Cerebellar cortex (tissue), 1 donor: Measurements from ENCODE around the gene MECR.
"Not testable (repeated sequence)": the region's sequence is repeated elsewhere in the genome, so short reads cannot be mapped to it uniquely, and the experiment has no call there.

Experiments
- DNase-seq: peaks from one replicate; pipeline ENCODE4 v3.0.0-alpha.2; 2015; ENCODE audit warnings: low spot score

MECR gene

GRCh38 chr1:29235955-29236711 lies 5.4 kb upstream of the MECR start, which contains the start of gene PTPRU:
Gene PTPRU (plus strand): TSS chr1:29236522. CDS start chr1:29236645, 123 bp downstream.
- peak; percentile 60 for DNase-seq

DNA sequence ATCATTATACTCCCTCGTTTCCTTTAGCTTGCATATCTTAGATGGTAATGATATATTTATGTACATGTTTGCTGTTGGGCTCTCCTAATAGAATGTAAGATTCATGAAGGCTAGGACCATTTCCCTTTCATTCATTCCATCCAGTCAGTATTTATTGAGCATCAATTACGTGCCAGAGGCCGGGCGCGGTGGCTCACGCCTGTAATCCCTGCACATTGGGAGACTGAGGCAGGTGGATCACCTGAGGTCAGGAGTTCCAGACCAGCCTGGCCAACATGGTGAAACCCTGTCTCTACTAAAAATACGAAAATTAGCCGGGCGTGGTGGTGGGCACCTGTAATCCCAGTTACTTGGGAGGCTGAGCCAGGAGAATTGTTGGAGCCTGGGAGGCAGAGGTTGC lies 4.1 kb upstream of the MECR start:
- DNase-seq: not testable (repeated sequence)

DNA sequence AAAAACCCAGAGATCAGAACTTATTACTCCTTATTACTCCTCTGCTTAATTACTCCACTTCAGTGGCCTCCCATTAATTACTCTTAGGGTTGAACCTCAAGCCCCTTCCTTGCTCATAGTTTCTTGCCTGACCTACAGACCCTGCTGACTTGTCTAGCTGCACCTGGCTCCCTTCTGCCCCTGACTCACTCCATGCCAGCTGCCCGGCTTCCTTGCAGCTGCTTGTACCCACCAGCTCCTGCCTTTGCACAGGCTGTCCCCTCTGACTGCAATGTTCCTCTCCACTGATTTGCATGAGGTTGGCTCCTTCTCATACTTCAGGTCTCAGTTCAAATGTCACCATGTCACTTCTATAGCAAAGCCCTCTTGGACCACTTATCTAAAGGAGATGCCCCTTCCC lies 3.7 kb upstream of the MECR start:
- no peak for DNase-seq

DNA sequence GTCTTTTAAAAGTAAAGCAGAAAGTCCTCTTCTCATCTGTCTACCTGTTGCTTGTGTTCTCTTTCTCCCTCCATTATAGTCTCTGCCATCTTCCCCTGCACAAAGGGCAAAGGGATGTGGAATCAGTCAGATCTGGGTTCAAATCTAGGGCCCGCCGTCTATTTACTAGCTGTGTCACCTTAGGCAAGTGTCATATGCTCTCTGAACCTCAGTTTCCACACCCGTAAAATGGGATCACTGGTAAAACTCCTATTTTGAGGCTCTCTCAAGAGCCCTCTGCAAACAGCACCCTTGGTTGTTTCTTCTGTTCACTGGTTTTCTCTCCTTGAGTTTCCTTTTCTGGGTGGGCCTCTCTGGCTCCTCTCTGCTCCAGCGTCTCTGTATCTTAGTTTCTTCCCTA lies 3.0 kb upstream of the MECR start:
- DNase-seq: no peak

GRCh38 chr1:29232387-29232786 lies 1.7 kb upstream of the MECR start:
- no peak for DNase-seq

DNA sequence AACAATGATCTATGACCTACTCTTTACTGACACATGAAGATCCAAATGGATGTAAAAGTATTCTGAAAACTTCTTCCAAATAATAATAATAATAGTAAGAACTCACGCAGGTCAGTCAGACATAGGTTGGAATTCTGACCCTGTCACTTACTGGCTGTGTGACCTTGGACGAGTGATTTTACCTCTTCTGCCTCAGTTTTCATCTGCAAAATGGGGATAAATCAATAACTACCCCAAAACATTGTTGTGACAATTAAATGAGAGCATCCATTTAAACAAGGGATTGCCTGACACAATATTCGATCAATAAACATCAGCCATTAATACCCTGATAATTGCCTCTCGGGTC lies 556 bp downstream of the MECR start:
- no peak for DNase-seq

- DNase-seq: no peak
Observed at GRCh38 chr1:29227511-29227910, 3.2 kb downstream of the MECR start.

- no peak for DNase-seq
Observed at GRCh38 chr1:29225361-29225760, 5.4 kb downstream of the MECR start.

DNA sequence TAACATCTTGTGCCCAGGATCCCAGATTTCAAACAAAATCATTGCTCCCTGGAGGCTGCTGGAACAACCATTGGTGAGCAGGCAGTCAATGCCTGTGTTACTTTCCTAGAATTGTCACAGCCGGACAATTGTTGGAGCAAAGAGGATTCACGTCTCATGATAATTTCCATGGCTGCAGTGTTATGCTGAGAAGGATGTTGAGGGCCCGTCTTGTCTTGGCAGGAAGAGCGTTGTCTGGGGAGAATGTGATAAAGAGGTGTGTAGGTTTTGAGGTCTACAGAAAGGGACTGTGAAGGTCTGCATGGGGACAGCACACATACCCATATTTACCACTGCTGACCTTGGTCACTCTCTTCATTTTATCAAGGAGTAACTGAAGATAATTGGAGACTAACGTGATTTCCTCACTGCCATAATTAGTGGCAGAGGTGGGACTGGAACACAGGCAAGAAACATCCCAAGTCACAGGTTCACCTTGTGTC lies 6.3 kb downstream of the MECR start:
- no peak for DNase-seq

DNA sequence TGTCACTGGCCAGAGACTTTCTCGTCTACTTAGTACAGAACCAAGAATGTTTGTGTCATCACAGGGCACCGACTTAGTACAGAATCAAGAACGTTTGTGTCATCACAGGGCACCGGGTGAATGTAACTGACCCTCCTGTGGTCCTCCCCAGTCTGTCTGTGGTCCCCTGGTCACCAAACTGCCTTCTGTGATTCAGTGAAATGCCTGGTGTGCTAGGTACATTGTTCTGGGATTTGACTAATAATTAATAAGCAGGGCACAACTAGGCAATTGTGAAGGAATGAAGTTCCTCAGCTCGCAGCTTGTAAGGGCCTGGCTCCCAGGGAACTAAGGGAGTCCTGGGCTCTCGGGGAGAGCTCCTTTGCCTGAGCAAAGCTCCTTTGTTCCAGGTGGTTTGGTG lies 7.2 kb downstream of the MECR start:
- no peak for DNase-seq

- no peak for DNase-seq
Observed at GRCh38 chr1:29222686-29223085, 8.0 kb downstream of the MECR start.

GRCh38 chr1:29222260-29222659 lies 8.5 kb downstream of the MECR start:
- DNase-seq: not testable (repeated sequence)

DNA sequence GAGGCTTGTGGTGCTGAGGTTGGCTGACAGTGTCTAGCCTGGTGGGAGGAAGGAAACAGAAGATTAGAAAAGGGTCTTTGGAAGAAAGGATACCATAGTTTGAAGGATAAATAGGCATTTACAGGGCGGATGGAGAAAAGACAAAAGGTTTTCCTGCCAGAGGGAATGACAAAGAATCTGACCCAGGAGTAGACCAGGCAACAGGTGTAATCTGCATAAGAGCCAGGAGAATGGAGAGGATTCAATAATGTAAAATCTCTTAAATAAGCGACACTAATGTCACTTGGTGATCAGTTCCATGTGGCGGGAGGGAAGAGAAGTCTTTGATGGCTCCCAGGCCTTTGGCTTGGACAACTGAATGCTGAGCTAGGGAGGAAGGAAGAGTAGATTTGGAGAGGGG lies 9.4 kb downstream of the MECR start:
- DNase-seq: no peak

GRCh38 chr1:29218223-29218622 lies 12.5 kb downstream of the MECR start:
- no peak for DNase-seq

GRCh38 chr1:29217633-29218032 lies 13.1 kb downstream of the MECR start:
- no peak for DNase-seq

DNA sequence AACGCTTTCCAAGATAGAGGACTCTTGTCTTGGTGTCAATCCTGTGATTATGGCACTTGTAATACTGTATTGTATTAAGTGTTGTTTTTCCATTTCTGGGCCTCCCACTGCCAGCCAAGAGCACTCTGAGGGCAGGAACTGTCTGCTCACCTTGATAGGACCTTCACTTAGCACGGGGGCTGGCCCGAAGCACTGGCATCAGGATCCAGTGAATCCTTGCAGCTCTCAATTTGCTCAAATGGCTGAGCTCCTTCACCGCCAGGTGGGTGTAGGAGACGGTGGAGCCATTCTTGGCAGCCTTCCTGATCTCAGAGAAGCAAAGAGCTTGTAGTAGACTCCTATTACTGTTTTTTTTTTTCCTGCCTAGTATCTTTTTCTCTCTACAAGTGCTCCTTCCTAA lies 17.7 kb downstream of the MECR start:
- peak; percentile 36 for DNase-seq

DNA sequence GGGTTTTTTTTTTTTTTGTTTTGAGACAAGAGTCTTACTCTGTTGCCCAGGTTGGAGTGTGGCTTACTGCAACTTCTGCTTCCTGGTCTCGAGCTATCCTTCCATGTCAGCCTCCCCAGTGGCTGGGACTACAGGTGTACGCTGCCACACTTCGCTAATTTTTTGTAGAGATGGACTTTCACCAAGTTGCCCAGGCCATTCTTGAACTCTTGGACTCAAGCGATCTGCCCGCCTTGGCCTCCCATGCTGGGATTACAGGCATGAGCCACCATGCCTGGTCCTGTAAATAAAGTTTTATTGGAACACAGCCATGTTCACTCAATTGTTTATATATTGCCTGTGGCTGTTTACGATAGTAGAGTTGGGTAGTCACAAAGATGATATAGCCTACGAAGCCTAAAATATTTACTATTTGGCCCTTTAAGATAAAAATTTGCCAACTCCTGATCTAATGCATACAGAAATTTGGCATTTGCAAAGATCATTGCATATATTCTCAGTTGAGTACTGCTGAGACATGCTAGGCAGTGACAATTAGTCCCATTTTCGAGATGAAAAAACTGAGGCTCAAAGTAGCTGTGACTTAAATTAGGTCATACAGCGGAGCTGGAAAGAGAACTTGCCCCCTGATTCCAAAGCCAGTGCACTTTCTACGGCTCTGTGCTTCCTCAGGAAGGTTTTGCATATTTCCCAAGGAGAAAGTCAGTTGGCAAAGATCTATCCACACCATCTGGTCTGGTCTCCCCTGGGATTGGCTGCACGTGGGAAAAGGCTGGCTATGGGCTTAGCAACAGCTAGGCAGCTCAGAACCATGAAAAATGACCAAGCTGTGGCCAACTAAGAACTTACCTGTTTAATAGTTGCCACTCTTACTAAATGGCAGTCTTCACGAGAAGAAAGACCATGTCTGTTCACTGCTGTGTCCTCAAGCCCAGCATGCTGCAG lies 19.4 kb downstream of the MECR start:
- peak; percentile 82 for DNase-seq

DNA sequence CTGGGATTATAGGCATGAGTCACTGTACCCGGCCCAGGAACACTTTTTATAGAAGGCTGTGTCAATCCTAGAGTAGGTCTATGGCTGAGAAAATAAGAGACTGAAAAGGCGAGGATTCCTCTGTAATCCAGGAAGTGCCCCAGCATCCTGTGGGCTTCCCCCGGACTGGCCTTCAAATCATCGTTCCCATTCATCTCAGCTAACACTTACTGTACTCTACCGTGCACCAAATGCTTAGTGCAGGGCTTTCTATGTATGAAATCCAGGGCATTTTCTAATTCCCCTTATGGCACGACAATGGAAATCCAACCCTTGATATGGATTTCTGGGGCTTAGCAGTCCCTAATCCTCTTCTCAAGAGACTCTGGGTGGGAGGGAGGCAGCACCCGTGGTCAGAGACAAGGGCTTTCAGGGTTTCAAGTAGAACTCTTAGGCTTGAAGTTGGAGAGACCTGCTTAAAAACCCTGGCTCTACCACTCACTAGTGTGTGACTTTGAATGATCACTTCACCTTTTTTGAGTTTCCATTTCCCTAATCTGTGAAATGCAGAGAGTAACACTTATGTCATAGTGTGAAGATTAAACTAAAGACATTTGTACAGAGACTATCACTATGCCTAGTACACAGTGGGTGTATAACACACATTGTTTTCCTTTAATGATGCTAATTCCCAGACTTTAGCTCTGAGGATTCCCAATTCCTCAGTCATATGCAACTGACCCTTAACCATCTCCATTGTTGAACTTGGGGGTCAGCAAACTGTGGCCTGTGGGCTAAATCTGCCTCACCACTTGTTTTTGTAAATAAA lies 20.3 kb downstream of the MECR start:
- no peak for DNase-seq

- DNase-seq: no peak
Observed at GRCh38 chr1:29209173-29209572, 21.6 kb downstream of the MECR start.

- no peak for DNase-seq
Observed at GRCh38 chr1:29208442-29208841, 22.3 kb downstream of the MECR start.

GRCh38 chr1:29202584-29203340 lies 28.0 kb downstream of the MECR start:
- DNase-seq: peak; percentile 96
